ENCODE data around the gene NKAIN2. TPM values are rescaled to one million over a fixed set of nuclear protein-coding genes. Genes with fewer than 3 reads are reported as not detected.

The NKAIN2 gene
- total RNA-seq, 4 donors from 2014 or later: 0.31 to 0.58 (median 0.39) TPM; not detected in 1

- no peaks in the 10 kb centered on the region for H3K4me1 ChIP-seq
- no peaks in the 10 kb centered on the region for H3K27me3 ChIP-seq
- no peak for TF ChIP-seq CTCF (IDR thresholded peaks at IDR 0.05 in 4 of 5, conservative IDR thresholded peaks at IDR 0.05 in 1 of 5)
- no peak for TF ChIP-seq POLR2A (IDR thresholded peaks at IDR 0.05)
- no peak for DNase-seq
- ATAC-seq: no peak
- in situ Hi-C loops (cut with MboI; ENCODE audit: low sequenced_read_pairs in 4 of 4) (no loop called here), intact Hi-C loops (cut with DNase I; ENCODE audit: low total_unique reads) (no loop called here)
- no peak overlapping the region for H3K27ac ChIP-seq
- H3K4me3 ChIP-seq: no peak overlapping the region
- no peaks in the 10 kb centered on the region for H3K36me3 ChIP-seq
- H3K9me3 ChIP-seq: no peaks in the 10 kb centered on the region
These were observed 708.8 kb downstream of the NKAIN2 start for GRCh38 chr6:124512431-124512830.

- no peaks in the 10 kb centered on the region for H3K4me1 ChIP-seq
- ATAC-seq (no peak), DNase-seq (no peak)
- H3K4me3 ChIP-seq: no peak overlapping the region
- no peak for TF ChIP-seq CTCF (IDR thresholded peaks at IDR 0.05 in 4 of 5, conservative IDR thresholded peaks at IDR 0.05 in 1 of 5)
- no peak for TF ChIP-seq POLR2A (IDR thresholded peaks at IDR 0.05)
- H3K27ac ChIP-seq: no peak overlapping the region
- no peaks in the 10 kb centered on the region for H3K9me3 ChIP-seq
- no peaks in the 10 kb centered on the region for H3K27me3 ChIP-seq
- intact Hi-C loops (cut with DNase I; ENCODE audit: low total_unique reads) (no loop called here), in situ Hi-C loops (cut with MboI; ENCODE audit: low sequenced_read_pairs in 4 of 4) (no loop called here)
- H3K36me3 ChIP-seq: no peaks in the 10 kb centered on the region
These were observed 713.7 kb downstream of the NKAIN2 start for GRCh38 chr6:124517339-124517738.

- Histone ChIP-seq H3K4me1 (no peaks in the 10 kb centered on the region), H3K36me3 (no peaks in the 10 kb centered on the region), H3K4me3 (no peak overlapping the region), H3K27ac (no peak overlapping the region), H3K9me3 (no peaks in the 10 kb centered on the region), H3K27me3 (no peaks in the 10 kb centered on the region)
- TF ChIP-seq CTCF (IDR thresholded peaks at IDR 0.05 in 4 of 5, conservative IDR thresholded peaks at IDR 0.05 in 1 of 5) (no peak), POLR2A (IDR thresholded peaks at IDR 0.05) (no peak)
- ATAC-seq: no peak
- in situ Hi-C loops (cut with MboI; ENCODE audit: low sequenced_read_pairs in 4 of 4) (no loop called here), intact Hi-C loops (cut with DNase I; ENCODE audit: low total_unique reads) (no loop called here)
- DNase-seq: no peak
These were observed 716.8 kb downstream of the NKAIN2 start for GRCh38 chr6:124520514-124520913.

- Histone ChIP-seq H3K27me3 (no peaks in the 10 kb centered on the region), H3K9me3 (no peaks in the 10 kb centered on the region), H3K27ac (no peak overlapping the region), H3K4me1 (no peaks in the 10 kb centered on the region), H3K36me3 (no peaks in the 10 kb centered on the region), H3K4me3 (no peak overlapping the region)
- intact Hi-C loops (cut with DNase I; ENCODE audit: low total_unique reads): no loop called here
- no peak for TF ChIP-seq POLR2A (IDR thresholded peaks at IDR 0.05)
- TF ChIP-seq CTCF (IDR thresholded peaks at IDR 0.05 in 4 of 5, conservative IDR thresholded peaks at IDR 0.05 in 1 of 5): no peak
- ATAC-seq (no peak), DNase-seq (no peak)
- in situ Hi-C loops (cut with MboI; ENCODE audit: low sequenced_read_pairs in 4 of 4): no loop called here
These were observed 718.7 kb downstream of the NKAIN2 start for GRCh38 chr6:124522335-124522734.

GRCh38 chr6:124524491-124525200 lies 721.0 kb downstream of the NKAIN2 start:
- no peaks in the 10 kb centered on the region for H3K4me1 ChIP-seq
- H3K9me3 ChIP-seq: no peaks in the 10 kb centered on the region
- DNase-seq: no peak
- H3K36me3 ChIP-seq: no peaks in the 10 kb centered on the region
- intact Hi-C loops (cut with DNase I; ENCODE audit: low total_unique reads) (no loop called here), in situ Hi-C loops (cut with MboI; ENCODE audit: low sequenced_read_pairs in 4 of 4) (no loop called here)
- no peaks in the 10 kb centered on the region for H3K27me3 ChIP-seq
- TF ChIP-seq CTCF (IDR thresholded peaks at IDR 0.05 in 4 of 5, conservative IDR thresholded peaks at IDR 0.05 in 1 of 5) (no peak), POLR2A (IDR thresholded peaks at IDR 0.05) (no peak)
- no peak overlapping the region for H3K27ac ChIP-seq
- ATAC-seq: no peak
- no peak overlapping the region for H3K4me3 ChIP-seq
